Stomach (tissue), 9 donors: ENCODE data around the gene KRTAP10-3. TPM values are rescaled to one million over a fixed set of nuclear protein-coding genes. Genes with fewer than 3 reads are reported as not detected.
A peak's percentile ranks its signal among the peaks of the same experiment; 100 is the strongest.

ENCODE experiments used
- DNase-seq, 2 donors: peaks; one replicate each; pipeline versions ENCODE4 v3.0.0 to v3.0.0-alpha.2; 2013 to 2019
- H3K27ac ChIP-seq, 5 donors: fragments of 200-600 bp in 4 of 5; sonication (generic) in 4 of 5; one replicate each; pipeline ENCODE4 v1.5.1; 2013 to 2019; ENCODE audit warnings: mild to moderate bottlenecking in 1 of 5, moderate library complexity in 1 of 5
- H3K27me3 ChIP-seq, 3 donors: fragments of 200-600 bp; sonication (generic); one replicate each; pipeline ENCODE4 v1.5.1; 2017 to 2019; ENCODE audit warnings: mixed run types in 1 of 3
- H3K36me3 ChIP-seq, 4 donors: fragments of 200-600 bp; sonication (generic); 1 replicate in 3 of 4; 2 replicates in 1 of 4; pipeline ENCODE4 v1.5.1; 2016 to 2019
- H3K4me1 ChIP-seq, 4 donors: fragments of 200-600 bp; sonication (generic); one replicate each; pipeline ENCODE4 v1.5.1; 2016 to 2019
- H3K4me3 ChIP-seq, 4 donors: fragments of 200-600 bp; sonication (generic) in 3 of 4; one replicate each; pipeline ENCODE4 v1.5.1; 2016 to 2019; ENCODE audit warnings: mild to moderate bottlenecking in 1 of 4
- H3K9me3 ChIP-seq, 4 donors: fragments of 200-600 bp; sonication (generic); one replicate each; pipeline ENCODE4 v1.5.1; 2016 to 2019
- EP300 ChIP-seq: sonication (generic); formaldehyde crosslinking; IDR thresholded peaks from one replicate; pipeline ENCODE4 v1.6.1; 2017; ENCODE audit warnings: antibody characterized with exemption
- POLR2A ChIP-seq, 4 donors: fragments of 450-650 bp; IDR thresholded peaks; one replicate each; pipeline ENCODE4 v1.6.1; 2016; ENCODE audit warnings: antibody characterized with exemption in 4 of 4, control low read depth in 2 of 4, mild to moderate bottlenecking in 1 of 4, moderate library complexity in 1 of 4
- POLR2AphosphoS5 ChIP-seq, 3 donors: sonication (generic); formaldehyde crosslinking; IDR thresholded peaks; one replicate each; pipeline ENCODE4 v1.6.1; 2016; ENCODE audit warnings: antibody characterized with exemption in 3 of 3
- WGBS, 5 donors: extraction: QIAGEN DNeasy Blood & Tissue Kit in 3 of 5; methylation state at CpG; one replicate each; pipeline versions ENCODE4 v1.1.5 to v1.1.7; 2013 to 2018; 5-methylcytosine and 5-hydroxymethylcytosine counted together
- intact Hi-C: fragments of 100-400 bp; cut with DNase I; formaldehyde crosslinking; loops from one replicate; pipeline ENCODE4 v1.15.1; 2023; ENCODE audit warnings: low total_unique reads
- polyA plus RNA-seq, 3 donors: library from polyadenylated mRNA; stranded (reverse); fragments of 200-250 nt; gene quantifications; one replicate each; pipeline ENCODE4 v1.2.3, GENCODE V29; 2013
- total RNA-seq, 5 donors: library from RNA; depleted of rRNA; stranded (reverse); fragments of >200 nt; gene quantifications; one replicate each; pipeline versions ENCODE4 v1.1.0 to v1.2.3, GENCODE V29; 2014 to 2016
- TF ChIP-seq, protein P1 (sequence below), 7 experiments: fragments of 450-650 bp in 4 of 7; fragments of 200-600 bp in 3 of 7; sonication (generic) in 3 of 7; IDR thresholded peaks; one replicate each; pipeline ENCODE4 v1.5.1; 2016 to 2019; ENCODE audit warnings: antibody characterized with exemption in 7 of 7, control low read depth in 2 of 7, mild to moderate bottlenecking in 1 of 7
- donor health status: healthy with polysubstance abuse.
- donor health status: Bipolar disorder and iron deficiency.
- donor health status: healthy.

Gene KRTAP10-3
- total and polyA plus RNA-seq, 8 donors: not detected

DNA sequence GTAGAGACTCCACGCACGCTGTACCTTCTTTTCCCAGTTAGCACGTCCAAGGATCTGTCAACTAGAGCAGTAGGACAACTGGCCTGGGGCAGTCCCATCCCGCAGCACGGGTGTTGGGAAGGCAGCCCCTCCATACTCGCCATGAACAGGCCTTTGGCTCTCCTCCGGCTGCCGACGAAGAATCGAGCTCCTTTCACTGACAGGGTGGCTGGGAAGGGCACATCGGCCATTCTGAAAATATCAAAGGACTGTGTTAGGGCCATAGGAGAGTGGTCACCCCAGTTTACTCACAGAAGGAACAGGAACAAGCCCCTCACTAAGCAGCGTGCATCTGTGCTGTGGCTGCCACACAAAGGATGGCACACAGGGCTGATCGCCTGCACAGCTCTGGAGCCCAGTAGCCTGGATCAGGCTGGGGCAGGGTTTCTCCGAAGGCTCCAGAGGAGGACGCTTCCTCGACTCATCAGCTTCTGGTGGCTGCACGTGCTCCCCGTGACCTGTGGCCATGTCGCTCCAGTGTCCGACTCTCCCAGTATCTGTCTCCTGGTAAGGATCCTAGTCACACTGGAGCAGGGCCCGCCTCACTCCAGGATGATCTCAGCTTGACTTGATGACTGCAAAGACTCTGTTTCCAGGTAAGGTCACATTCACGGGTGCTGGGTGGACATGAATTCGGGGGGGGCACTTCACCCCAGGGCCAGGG lies 27.5 kb downstream of the KRTAP10-3 start:
- intact Hi-C loops: no loop called here
- 81 to 89% (median 84%) methylated on average over 22 to 23 of the region's 23 CpGs for WGBS, 5 donors
- Histone ChIP-seq H3K27me3 (peaks cover 0 to 47% (median 0%) of the 10 kb centered on the region in 3 donors), H3K27ac (no peak overlapping the region), H3K36me3 (no peaks in the 10 kb centered on the region), H3K4me3 (no peak overlapping the region), H3K9me3 (no peaks in the 10 kb centered on the region), H3K4me1 (no peaks in the 10 kb centered on the region)
- TF ChIP-seq, protein P1, sequence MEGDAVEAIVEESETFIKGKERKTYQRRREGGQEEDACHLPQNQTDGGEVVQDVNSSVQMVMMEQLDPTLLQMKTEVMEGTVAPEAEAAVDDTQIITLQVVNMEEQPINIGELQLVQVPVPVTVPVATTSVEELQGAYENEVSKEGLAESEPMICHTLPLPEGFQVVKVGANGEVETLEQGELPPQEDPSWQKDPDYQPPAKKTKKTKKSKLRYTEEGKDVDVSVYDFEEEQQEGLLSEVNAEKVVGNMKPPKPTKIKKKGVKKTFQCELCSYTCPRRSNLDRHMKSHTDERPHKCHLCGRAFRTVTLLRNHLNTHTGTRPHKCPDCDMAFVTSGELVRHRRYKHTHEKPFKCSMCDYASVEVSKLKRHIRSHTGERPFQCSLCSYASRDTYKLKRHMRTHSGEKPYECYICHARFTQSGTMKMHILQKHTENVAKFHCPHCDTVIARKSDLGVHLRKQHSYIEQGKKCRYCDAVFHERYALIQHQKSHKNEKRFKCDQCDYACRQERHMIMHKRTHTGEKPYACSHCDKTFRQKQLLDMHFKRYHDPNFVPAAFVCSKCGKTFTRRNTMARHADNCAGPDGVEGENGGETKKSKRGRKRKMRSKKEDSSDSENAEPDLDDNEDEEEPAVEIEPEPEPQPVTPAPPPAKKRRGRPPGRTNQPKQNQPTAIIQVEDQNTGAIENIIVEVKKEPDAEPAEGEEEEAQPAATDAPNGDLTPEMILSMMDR (IDR thresholded peaks at IDR 0.05): no peak
- TF ChIP-seq POLR2A (IDR thresholded peaks at IDR 0.05) (no peak), POLR2AphosphoS5 (IDR thresholded peaks at IDR 0.05) (no peak), EP300 (no peak)
- no peak for DNase-seq

DNA sequence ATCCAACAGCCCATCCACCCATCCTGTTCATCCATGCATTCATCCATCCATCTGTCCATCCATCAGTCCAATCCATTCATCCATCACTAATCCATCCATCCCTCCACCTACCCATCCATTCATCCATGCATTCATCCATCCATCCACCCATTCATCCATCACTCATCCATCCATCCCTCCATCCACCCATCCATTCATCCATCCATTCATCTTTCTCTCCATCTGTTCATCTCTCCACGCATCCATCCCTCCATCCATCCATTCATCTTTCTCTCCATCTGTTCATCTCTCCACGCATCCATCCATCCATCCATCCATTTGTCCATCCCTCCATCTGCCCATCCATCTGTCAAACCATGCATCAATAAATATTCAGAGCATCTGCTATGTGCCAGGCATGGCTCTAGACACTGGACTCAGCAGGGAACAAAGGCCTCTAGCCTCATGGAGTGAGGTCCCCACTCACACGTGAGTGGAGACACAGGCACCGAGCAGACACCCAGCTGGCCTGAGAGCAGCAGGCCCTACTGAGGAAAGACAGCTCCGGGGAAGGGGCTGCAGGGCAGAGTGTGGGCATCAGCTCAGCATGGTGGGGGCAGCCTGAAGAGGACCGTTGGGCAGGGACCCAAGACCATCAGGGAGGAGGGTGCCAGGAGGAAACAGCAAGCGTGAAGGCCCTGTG lies 28.2 kb downstream of the KRTAP10-3 start:
- Histone ChIP-seq H3K36me3 (no peaks in the 10 kb centered on the region), H3K4me3 (no peak overlapping the region), H3K27ac (no peak overlapping the region), H3K4me1 (no peaks in the 10 kb centered on the region), H3K9me3 (no peaks in the 10 kb centered on the region), H3K27me3 (peaks cover 0 to 49% (median 0%) of the 10 kb centered on the region in 3 donors)
- no peak for TF ChIP-seq POLR2A (IDR thresholded peaks at IDR 0.05)
- TF ChIP-seq POLR2AphosphoS5 (IDR thresholded peaks at IDR 0.05): no peak
- TF ChIP-seq, protein P1 (IDR thresholded peaks at IDR 0.05): no peak
- TF ChIP-seq EP300: no peak
- no peak for DNase-seq
- 66 to 86% (median 80%) methylated on average over 7 of the region's 7 CpGs for WGBS, 5 donors
- intact Hi-C loops: no loop called here

DNA sequence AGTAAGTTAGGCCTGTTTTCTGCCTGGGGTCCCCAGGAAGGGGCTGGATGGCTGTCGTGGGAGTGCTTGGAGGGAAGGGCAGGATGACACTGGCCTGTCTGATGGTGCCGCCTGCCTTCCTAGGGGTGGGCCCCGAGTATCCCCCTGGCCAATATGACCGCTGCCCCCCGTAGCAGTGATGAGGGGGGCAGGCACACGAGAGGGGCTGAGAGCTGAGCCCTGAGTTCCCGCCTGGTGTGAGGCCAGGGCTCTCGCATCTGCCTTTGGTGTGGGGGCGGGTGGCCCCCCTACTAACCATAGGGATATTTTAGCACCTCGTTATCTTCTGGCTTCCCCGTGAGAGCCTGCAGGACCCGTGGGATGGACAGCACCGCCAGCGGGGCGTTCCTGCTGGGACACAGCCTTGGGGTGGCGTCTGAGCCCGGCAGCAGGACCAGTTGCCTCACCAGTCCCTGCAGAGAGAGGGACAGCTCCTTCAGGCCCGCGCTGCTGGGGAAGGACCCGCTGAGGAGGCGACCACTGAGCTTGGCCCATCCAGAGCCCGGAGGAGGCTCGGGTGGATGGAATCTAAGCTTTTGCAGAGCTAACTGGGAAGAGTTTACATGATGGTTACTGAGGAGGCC lies 29.0 kb downstream of the KRTAP10-3 start:
- peaks cover 0 to 56% (median 0%) of the 10 kb centered on the region in 3 donors for H3K27me3 ChIP-seq
- H3K36me3 ChIP-seq: no peaks in the 10 kb centered on the region
- no peak overlapping the region for H3K27ac ChIP-seq
- H3K9me3 ChIP-seq: no peaks in the 10 kb centered on the region
- no peak for DNase-seq
- WGBS, 5 donors: 68 to 77% (median 75%) methylated on average over 21 to 23 of the region's 23 CpGs
- no peak overlapping the region for H3K4me3 ChIP-seq
- intact Hi-C loops: no loop called here
- TF ChIP-seq EP300 (no peak), POLR2AphosphoS5 (IDR thresholded peaks at IDR 0.05) (no peak), POLR2A (IDR thresholded peaks at IDR 0.05) (no peak)
- TF ChIP-seq, protein P1 (IDR thresholded peaks at IDR 0.05): no peak
- H3K4me1 ChIP-seq: no peaks in the 10 kb centered on the region

DNA sequence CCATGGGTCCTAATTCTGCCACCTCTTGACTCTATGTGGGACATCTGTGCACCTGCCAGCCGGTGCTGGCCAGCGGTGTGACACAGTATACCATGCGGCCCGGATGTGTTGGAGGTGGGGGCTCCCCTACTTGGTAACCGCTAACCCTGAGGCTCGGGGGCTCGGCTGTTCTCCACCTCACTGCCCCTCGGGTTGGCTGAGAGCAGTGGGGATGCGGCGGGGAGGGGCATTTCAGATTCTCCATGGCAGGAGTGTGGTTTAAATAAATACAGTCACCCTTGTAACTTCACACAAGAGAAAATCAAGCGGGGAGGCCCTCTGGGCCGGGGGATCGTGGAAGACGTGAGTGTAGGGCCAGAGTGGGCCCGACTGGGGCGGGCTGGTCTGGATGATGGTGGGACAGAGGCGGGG lies 29.6 kb downstream of the KRTAP10-3 start:
- H3K4me3 ChIP-seq: no peak overlapping the region
- intact Hi-C loops: no loop called here
- no peaks in the 10 kb centered on the region for H3K9me3 ChIP-seq
- DNase-seq: peak in 1 of 2 donors; percentile 18
- no peaks in the 10 kb centered on the region for H3K4me1 ChIP-seq
- no peak for TF ChIP-seq POLR2AphosphoS5 (IDR thresholded peaks at IDR 0.05)
- no peak for TF ChIP-seq EP300
- TF ChIP-seq, protein P1 (IDR thresholded peaks at IDR 0.05): no peak
- TF ChIP-seq POLR2A (IDR thresholded peaks at IDR 0.05): no peak
- no peaks in the 10 kb centered on the region for H3K36me3 ChIP-seq
- H3K27me3 ChIP-seq: peaks cover 0 to 56% (median 0%) of the 10 kb centered on the region in 3 donors
- WGBS, 5 donors: 86 to 91% (median 89%) methylated on average over 11 to 17 of the region's 17 CpGs
- H3K27ac ChIP-seq: no peak overlapping the region
